Mesenteric fat pad (tissue), 1 donor: ENCODE results near the gene KCNMB4. TPM values are rescaled to one million over a fixed set of nuclear protein-coding genes. Genes with fewer than 3 reads are reported as not detected.
"Not testable (repeated sequence)": the region's sequence is repeated elsewhere in the genome, so short reads cannot be mapped to it uniquely, and the experiment has no call there.

Source experiments
- DNase-seq: peaks from one replicate; pipeline ENCODE4 v3.0.0-alpha.2; 2020; ENCODE audit warnings: low spot score
- total RNA-seq: library from RNA; stranded (reverse); fragmentation: NEBNext Ultra II Directional; extraction: Animal tissue kit (Norgen Biotek cat#: 25700); gene quantifications from one replicate; pipeline ENCODE4 v1.2.1, GENCODE V29; 2021
- donor health status: DM: yes; HTN: yes; CAD: no.

KCNMB4 gene
- total RNA-seq, 1 donor from 2014 or later, result 1.2 TPM

DNA sequence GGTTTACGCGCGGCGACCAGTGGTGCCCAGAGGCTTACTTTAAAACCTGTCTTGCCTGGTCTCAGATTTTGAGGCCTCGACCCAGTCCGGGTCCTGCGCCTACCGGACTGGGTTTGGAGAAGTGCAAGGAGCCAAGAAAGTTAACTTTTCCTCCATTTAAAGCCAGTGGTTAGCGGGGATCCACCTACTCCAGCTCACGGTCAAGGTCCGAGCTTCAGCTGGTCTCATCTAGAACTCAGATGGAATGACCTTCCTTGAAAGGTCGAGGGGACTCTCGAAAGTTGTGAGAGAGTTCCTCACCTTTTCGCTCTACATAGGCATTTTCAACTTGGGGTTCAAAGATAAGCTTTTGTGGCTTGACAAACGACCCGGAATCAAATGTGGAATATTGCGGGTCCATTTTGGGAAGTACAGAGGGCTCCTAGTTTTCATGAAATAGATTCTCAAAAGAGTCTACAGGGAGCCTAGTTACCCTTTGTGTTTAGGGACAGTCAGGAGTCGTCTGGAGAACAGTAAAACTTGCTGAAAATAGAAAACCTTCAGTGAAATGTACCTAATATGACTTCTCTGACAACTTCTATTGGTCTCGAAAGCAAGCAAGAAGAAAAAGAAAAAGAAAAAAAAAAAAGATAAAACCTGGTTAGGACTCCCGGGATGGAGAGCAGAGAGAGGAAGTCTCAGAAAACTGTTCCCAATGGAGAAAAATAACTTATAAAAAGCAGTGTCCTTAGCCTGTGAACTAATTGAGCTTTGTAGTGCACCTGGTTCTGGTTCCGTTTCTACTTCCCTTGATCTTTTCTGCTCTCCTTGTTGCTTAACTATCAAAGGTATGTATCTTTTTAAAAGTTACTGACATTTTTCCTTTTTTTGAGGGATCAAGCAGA is 1.4 kb downstream of the KCNMB4 start:
- DNase-seq, result no peak

DNA sequence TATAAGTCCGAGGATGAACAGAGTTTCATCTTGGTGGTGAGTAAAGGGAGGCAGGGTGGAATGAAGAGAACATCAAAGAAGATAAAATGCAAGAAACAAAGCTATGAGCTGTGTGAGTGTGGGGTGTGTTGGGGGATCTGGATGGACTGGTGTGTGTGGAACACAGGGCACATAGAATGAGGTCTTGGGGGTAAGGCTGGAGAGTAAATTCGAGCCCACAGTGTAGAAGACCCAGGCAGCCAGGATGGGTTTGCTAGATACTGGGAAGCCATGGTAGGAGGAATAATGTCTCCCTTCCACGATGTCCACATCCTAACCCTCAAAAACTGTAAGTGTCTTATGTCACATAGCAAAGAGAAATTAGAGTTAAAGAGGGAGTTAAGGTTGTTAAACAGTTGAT is 6.8 kb downstream of the KCNMB4 start:
- no peak for DNase-seq

DNA sequence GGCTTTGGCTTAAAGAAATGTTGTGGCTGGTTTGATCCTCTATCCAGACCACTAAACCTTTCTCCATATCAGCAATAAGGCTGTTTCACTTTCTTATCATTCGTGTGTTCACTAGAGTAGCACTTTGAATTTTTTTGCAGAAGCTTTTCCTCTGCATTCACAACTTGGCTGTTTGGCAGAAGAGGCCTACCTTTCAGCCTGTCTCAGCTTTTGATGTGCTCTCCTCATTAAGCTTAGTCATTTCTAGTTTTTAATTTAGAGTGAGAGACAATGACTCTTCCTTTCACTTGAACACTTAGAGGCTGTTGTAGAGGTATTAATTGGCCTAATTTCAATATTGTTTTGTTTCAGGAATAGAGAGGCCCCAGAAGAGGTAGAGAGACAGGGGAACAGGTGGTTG is 13.8 kb downstream of the KCNMB4 start:
- no peak for DNase-seq

DNA sequence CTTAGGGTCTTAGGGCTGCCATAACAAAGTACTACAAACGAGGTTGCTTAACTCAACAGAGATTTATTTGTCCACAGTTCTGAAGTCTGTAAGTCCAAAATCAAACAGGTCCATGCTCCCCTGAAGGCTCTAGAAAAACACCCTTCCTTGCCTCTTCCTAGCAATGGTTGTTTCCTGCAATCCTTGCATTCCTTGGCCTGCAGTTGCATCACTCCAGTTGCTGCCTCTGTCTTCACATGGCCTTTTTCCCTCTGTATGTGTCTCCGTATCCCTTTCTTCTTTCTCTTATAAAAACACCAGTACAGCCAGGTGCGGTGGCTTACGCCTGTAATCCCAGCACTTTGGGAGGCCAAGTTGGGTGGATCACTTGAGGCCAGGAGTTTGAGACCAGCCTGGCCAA is 17.4 kb downstream of the KCNMB4 start:
- no peak for DNase-seq

DNA sequence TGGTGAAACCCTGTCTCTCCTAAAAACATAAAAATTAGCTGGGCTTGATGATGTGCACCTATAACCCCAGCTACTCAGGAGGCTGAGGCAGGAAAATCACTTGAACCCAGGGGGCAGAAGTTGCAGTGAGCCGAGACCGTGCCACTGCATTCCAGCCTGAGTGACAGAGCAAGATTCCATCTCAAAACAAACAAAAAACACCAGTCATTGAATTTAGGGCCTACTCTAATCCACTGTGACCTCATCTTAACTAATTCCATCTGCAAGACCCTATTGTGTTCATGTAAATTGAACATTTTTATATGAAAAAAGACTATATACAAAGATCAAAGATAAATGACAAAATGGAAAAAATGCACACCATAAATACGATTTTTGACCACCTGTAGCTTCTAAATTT is 17.8 kb downstream of the KCNMB4 start:
- DNase-seq, result no peak

DNA sequence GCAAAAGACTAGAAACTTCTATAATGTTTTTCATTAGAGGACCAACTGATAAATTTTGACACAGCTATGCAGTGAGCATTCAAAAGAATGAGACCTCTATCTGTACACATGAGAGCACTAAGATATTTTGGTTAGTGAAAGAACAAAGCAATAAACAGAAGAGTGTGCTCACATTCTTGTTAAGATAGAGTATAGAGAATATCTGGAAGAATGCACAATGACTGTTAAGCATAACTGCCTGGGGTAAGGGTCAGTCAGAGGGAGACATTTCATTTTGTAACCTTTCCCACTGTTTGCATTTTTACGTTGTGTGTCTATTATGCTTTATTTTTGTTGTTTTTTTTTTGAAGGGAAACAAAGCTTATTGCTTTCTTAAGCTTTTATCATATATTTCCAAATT is 20.7 kb downstream of the KCNMB4 start:
- no peak for DNase-seq

DNA sequence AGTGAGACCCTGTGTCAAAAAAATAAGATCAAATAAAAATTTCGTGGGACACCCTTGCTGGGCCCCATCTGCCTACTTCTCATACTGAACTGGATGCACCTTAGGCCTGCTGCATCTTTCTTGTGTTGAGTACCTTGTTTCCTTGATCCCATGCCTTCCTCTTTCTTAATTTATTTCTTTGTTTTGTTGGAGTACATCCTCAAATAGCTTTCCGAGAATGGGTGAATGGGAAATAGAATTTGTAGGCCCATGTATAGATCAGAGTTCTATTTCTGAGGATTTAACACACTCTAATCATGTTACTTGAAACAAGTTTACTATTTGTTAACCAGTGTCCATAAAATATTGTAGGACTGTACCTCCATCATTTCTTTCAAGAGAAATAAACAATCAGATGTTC is 23.6 kb downstream of the KCNMB4 start:
- no peak for DNase-seq

DNA sequence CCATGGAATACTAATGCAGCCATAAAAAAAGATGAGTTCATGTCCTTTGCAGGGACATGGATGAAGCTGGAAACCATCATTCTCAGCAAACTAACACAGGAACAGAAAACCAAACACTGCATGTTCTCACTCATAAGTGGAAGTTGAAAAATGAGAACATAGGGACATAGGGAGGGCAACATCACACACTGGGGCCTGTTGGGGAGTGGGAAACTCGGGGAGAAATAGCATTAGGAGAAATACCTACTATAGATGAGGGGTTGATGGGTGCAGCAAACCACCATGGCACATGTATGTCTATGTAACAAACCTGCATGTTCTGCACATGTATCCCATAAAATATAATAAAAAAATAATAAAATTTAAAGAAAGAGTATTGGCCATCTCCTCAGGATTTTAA is 26.5 kb downstream of the KCNMB4 start:
- DNase-seq, result not testable (repeated sequence)

DNA sequence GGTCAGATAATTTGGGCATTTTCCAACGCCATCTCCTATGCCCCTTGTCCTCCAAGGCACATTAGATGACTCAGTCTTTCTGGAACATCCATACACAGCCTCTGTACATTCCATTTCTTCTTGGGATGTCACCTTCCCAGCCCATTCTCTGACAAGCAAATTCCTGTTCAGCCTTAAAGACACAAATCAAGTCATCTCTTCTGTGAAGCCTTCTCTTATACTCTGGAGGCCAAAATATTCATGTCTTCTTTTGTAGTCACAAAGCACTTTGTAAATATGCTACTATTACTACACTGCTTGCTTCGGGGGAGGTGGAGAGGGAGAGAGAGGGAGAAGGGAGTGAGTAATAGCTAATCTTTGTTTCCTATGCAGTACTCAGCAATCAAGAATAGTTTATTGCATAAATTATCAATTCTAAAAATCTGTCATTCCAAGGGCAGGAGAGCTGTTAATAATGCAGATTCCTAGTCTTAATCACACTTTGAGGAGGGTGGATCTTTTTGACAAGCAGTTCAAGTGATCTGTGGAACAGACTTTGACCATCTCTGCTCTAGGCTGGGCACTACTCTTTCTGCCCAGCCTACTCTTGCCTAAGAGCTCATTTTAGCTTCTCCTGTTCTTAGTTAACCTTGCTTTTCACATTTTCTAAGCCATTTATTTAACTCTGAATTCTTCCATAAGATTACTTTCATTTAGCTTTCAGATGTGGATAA is 27.9 kb downstream of the KCNMB4 start:
- no peak for DNase-seq

DNA sequence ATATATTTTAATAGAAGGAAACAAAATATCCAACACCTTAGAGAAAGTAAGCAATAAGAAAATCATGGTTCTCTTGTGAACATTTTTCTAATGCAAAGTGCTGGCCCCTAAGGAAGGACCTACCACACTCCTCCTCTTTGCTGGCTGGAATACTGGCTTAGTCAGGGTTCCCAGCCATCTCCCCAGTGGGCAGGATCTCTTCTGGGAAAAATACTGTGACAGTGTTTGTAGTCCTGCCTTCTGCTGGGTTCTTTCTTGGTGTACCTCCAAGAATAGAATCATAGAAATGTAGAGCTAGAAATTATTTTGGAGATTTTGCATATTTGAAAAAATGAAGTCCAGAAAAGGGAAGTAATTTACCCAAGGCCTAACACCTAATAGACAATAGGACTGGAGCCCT is 31.9 kb downstream of the KCNMB4 start:
- no peak for DNase-seq

DNA sequence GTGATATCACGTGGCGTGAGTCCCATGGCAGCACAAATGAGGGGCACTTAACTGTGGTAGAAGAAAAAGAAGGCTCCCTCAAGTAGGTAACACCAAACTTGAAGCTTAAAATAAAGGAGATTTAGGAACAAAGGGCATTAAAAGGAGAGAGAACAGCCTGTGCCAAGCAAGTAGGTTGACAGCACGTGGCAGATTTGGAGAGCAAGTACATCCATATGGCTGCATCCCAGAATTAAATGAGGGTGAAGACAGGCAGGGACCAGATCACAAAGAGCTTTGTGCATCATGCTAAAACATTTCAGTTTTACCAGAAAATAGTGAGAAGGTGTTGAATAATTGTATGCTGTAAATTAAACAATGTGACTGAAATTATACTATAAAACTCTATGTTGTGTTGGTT is 32.8 kb downstream of the KCNMB4 start:
- no peak for DNase-seq

DNA sequence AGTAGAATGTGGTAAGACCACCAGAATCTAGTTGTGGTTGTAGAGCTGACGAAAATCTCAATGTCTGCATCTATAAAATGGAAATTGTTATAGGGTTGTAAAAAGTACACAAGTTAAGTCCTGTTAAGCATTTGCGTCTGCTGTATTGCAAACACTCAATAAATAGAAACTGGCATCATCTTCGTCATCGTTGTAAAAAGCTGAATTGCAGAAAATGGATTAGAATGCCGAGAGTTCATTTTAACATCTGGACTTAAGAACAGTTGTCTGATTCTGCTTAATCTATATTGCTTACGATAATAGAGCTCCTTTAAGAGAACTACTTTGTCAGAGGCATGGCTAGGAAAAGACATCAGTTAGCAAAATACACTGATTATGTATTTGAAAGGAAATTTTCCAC is 33.2 kb downstream of the KCNMB4 start:
- no peak for DNase-seq

DNA sequence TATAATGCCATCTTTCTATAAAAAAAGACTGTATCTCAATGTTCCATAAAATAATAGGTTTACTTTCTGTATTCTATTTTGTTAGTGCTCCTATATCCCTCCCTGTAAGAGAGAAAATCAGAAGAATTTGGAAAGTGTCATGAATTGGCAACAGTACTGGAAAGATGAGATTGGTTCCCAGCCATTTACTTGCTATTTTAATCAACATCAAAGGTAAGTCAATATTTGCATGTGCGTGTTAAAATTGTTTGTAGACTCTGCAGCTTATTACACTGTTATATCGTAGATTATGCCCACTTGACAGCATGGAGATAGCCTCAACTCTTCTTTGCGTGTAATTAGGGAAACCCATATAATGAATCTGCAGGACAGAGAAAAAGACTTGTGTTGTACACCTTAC is 34.0 kb downstream of the KCNMB4 start:
- no peak for DNase-seq

DNA sequence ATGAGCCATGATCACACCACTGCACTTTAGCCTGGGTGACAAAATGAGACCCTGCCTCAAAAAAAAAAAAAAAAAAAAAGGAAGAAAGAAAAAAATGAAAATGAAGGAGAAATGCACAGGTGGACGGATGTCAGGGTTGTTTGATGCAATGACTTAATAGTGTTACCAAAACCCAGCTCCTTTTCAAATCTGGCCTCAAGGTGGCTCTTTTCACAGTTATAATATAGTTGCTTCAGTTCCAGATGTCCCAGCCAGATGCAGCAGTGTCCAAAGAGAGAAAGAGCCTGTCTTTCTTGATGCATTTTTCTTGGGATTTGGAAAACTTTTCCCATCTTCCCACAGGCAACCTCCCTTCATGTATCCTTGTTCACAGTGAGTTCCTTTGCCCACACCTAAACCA is 36.5 kb downstream of the KCNMB4 start:
- DNase-seq, result no peak

DNA sequence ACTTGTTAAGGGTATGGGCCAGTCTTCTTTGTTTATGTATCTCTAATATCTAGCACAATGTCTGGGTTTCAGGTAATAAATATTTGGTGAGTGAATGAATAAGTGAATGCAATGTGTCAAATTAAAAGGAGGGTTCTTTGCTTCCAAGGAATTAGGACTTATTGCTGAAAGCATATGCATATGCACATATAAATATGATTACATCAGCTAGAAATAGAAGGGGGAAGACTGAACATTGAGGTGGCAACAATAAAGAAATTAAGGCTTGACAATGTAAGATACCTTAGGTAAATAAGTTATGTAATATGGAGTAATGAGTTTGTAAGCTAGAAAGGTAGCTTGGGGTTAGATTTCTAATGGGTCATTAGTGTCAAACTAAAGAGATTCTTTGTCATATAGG is 37.7 kb downstream of the KCNMB4 start:
- DNase-seq, result no peak

DNA sequence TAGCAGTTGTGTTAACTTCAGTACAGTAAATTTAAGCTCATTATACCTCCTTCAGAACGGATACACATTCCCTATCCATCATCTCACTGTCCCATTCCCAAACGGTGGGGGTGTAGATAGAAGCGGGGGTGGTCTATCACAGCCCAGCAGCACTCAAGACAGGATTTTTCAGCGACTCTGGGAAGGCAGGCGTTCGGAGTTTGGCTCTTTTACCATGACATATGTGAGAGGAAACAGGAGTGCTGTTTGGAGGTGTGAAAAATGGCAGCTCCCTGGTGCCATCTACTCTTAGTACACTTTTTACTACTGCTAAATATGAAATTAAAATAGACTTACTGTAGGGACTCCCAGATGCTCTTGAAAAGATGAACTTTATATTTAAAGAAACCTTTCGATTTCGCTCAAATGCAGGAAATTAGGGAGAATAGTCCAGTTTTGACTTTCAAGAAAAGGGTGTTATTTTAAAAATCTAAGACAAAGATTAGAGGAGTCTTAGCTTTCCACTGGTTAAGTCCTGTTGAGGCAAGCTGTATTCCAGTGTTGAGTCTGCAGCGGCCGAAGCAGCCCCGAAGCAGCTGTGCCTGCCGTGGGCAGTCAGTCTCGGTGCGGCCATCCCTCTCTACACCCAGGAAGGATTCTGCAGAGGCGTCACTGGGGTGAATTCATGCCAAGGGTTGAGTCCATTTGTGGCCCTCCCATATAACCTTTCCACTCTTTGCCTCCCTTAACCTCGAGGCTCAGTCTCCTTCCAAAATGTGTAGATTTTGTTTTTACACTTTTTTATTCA is 42.1 kb downstream of the KCNMB4 start:
- no peak for DNase-seq

DNA sequence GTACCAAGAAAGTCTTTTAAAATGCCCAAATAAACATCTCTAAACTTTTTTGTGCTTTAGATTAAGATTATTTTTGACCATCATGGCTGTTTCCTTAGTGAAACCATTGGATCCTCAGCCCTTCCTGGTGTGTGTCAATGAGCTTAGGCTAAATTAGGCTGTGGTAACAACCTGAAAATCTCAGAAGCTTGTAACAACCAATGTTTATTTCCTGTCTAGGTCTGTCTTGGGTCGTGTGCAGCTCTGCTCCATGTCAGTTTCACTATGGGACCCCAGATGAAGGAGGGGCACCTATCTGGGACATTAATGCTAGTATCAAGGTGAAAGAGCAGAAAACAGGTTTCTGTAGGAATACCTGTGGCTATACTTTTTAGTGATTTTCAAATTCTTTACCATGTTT is 49.9 kb downstream of the KCNMB4 start:
- no peak for DNase-seq

DNA sequence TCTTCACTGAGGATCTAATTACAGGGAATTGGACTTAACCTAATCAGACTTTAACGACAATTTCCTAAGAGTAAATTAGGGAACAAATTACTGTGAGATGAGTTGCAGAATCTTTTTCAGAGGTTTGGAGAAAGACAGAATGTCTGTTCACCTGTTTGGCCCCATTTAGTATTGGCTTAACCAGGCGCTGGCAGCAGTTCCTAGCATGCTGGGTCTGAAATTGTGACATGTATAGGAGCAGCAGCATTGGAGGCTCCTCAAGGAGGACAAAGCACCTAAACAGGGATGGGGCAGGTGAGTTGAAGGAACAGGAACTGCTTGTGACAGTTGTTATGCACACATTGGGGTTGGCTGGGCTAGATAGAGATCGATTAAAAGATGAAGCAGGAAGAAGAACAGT is 51.0 kb downstream of the KCNMB4 start:
- DNase-seq, result no peak

DNA sequence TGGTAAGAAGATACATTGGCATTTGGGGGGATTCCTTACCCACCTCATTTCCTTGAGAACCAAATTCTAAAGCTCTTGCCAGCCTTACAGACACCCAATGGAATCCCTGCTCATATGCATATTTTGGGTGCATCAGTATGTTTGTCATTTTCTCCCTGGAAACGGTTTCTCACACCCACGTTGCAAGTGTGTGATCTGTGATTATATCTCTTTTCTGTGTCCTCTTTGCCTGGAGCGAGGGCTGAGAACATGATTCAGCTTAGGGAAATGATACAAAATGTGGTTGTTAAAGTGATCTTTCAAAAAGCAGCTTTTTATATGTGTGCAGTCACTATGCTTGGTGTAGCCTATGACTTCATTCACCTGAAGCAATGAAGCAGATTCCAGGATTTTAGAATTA is 52.0 kb downstream of the KCNMB4 start:
- no peak for DNase-seq

DNA sequence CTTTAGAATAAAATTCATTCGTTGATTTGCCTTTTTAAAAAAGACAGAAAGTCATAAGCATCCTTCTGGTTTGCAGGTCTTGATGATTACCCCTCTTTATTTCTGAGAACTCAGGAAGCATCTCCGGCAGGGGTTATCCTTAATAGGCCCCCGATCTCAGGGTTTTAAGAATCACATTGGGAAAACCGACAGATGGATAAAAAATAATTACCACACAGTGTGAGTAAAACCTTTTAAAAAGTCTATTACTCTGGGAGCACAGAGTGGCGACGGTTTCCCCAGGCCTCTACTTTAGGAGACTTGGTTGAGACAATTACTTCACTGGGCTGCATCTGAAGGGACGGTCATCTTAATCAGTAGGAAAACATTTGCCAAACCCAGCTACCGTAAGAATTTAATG is 56.5 kb downstream of the KCNMB4 start:
- DNase-seq, result no peak

DNA sequence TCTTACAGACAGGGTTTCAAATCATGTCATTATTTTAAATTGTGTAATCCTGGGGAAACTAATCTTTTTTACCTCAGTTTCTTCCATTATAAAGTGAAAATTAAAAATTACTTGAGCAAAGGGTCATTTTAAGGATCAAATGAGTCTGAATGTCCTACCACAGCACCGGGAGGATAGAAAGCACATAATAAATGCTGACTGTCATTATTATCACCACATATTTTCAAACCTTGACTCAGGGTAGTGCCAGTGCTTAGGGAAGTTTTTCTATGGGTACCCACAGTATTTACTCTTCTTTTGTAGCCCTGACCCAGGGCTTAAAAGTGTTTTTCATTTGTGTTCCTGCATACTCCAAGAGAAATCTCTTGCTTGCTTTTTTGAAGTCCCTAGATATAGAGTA is 60.5 kb downstream of the KCNMB4 start:
- DNase-seq, result no peak

DNA sequence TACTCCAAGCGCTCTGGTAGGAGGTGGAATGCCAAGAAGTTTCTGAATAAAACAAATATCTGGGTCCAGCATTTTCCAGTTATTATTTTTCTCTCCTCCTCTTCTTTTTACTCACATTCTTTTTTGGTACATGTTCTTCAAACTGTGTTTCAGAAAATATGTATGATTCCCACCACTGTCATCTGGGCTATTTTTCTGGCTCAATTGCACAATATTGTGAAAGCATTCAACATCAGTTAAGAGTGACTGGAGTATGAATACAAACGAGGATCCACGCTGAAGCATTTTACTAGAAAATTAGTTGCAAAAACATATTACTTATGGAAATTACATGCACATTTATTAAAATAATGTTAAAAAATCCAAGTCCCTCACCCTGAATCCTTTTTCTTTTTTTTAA is 61.5 kb downstream of the KCNMB4 start:
- DNase-seq, result no peak
